ENCODE measurements around the gene RNF138.

- TF ChIP-seq, protein P1, sequence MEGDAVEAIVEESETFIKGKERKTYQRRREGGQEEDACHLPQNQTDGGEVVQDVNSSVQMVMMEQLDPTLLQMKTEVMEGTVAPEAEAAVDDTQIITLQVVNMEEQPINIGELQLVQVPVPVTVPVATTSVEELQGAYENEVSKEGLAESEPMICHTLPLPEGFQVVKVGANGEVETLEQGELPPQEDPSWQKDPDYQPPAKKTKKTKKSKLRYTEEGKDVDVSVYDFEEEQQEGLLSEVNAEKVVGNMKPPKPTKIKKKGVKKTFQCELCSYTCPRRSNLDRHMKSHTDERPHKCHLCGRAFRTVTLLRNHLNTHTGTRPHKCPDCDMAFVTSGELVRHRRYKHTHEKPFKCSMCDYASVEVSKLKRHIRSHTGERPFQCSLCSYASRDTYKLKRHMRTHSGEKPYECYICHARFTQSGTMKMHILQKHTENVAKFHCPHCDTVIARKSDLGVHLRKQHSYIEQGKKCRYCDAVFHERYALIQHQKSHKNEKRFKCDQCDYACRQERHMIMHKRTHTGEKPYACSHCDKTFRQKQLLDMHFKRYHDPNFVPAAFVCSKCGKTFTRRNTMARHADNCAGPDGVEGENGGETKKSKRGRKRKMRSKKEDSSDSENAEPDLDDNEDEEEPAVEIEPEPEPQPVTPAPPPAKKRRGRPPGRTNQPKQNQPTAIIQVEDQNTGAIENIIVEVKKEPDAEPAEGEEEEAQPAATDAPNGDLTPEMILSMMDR (IDR thresholded peaks at IDR 0.05; ENCODE audit: poor library complexity): no peak
- no peak for TF ChIP-seq EZH2 (IDR thresholded peaks at IDR 0.05; ENCODE audit: borderline replicate concordance)
Observed at GRCh38 chr18:32177530-32177929, 85.9 kb downstream of the RNF138 start.
